ENCODE results near the gene CACNA1C. TPM values are rescaled to one million over a fixed set of nuclear protein-coding genes. Genes with fewer than 3 reads are reported as not detected.
"Not testable (repeated sequence)": the region's sequence is repeated elsewhere in the genome, so short reads cannot be mapped to it uniquely, and the experiment has no call there.

Gene CACNA1C
- total and polyA plus RNA-seq, 4 donors = 14.8 to 22.2 (median 18.3) TPM

DNA sequence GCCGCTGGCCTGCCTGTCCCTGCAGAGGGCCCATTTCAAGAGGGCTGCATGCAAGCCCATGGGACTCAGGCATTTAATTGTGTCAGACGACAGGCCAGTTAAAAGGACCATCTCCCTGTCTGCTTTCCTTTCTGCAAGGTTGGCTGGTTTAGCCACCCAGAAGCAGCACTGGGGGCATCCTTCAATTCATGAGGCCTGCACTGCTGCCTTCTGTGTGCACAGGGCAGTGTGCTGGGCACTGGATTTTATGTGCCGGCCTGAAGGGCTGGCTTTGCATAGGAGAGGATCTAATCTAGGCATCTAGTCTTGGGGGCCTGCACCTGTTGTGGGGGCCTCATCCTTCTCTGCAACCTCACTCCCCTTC, 627.9 kb downstream of the CACNA1C start:
- H3K27me3 ChIP-seq (ENCODE audit: control insufficient read depth, insufficient read depth, low read length) = no peaks in the 10 kb centered on the region
- no peak overlapping the region for H3K4me3 ChIP-seq (ENCODE audit: low read depth, low read length)
- H3K4me1 ChIP-seq (ENCODE audit: control insufficient read depth, insufficient read depth, low read length) = no peaks in the 10 kb centered on the region
- peaks cover 57% of the 10 kb centered on the region for H3K36me3 ChIP-seq (ENCODE audit: control insufficient read depth, insufficient read depth, low read length)
- H3K27ac ChIP-seq (ENCODE audit: low read depth, low read length) = no peak overlapping the region
- DNase-seq (ENCODE audit: low read depth in 4 of 6, low spot score in 6 of 6) = no peak
- H3K9me3 ChIP-seq (ENCODE audit: control insufficient read depth, insufficient read depth, low read length) = no peaks in the 10 kb centered on the region
- 72% methylated on average over 3 of the region's 3 CpGs for WGBS (ENCODE audit: insufficient coverage)

DNA sequence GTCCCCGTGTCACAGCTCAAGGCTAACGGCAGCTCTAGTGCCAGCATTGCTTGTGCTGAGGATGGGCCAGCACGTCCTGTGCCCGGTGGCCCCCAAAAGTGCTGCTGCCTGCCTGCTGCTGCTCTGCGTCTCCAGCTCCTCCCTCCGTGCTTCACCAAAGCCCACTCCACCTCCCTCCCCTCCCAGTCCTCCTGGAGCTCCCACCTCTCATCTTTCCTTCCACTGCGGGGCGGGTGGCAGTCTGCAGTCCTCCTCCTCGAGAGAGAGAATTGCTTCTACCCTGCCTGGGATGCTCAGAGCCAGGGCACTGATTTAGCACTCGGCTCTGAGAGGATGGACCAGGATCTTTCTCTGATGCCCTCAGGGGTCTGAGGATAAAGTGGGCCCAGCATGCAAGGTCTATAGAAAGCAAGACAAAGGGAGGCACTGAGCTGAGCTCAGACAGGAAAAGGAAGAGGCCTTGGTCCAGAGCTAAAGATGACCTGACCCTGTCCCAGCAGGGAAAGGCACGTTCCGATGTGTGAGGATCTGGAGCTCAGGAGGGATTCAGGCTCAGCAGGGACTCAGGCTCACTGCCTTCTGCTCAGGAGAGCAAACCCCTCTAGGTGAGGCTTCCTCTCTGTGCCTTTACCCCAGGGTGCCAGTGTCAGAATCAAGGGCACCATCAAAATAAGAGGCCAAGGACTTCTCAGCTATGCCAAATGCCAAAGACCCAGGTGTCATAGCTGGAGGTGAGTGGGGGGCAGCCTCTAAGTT, 628.8 kb downstream of the CACNA1C start:
- WGBS (ENCODE audit: insufficient coverage) = 60% methylated on average over 10 of the region's 12 CpGs
- Histone ChIP-seq H3K27ac (ENCODE audit: low read depth, low read length) (no peak overlapping the region), H3K4me3 (ENCODE audit: low read depth, low read length) (no peak overlapping the region), H3K4me1 (ENCODE audit: control insufficient read depth, insufficient read depth, low read length) (no peaks in the 10 kb centered on the region), H3K36me3 (ENCODE audit: control insufficient read depth, insufficient read depth, low read length) (peaks cover 63% of the 10 kb centered on the region), H3K9me3 (ENCODE audit: control insufficient read depth, insufficient read depth, low read length) (no peaks in the 10 kb centered on the region), H3K27me3 (ENCODE audit: control insufficient read depth, insufficient read depth, low read length) (no peaks in the 10 kb centered on the region)
- no peak for DNase-seq (ENCODE audit: low read depth in 4 of 6, low spot score in 6 of 6)

DNA sequence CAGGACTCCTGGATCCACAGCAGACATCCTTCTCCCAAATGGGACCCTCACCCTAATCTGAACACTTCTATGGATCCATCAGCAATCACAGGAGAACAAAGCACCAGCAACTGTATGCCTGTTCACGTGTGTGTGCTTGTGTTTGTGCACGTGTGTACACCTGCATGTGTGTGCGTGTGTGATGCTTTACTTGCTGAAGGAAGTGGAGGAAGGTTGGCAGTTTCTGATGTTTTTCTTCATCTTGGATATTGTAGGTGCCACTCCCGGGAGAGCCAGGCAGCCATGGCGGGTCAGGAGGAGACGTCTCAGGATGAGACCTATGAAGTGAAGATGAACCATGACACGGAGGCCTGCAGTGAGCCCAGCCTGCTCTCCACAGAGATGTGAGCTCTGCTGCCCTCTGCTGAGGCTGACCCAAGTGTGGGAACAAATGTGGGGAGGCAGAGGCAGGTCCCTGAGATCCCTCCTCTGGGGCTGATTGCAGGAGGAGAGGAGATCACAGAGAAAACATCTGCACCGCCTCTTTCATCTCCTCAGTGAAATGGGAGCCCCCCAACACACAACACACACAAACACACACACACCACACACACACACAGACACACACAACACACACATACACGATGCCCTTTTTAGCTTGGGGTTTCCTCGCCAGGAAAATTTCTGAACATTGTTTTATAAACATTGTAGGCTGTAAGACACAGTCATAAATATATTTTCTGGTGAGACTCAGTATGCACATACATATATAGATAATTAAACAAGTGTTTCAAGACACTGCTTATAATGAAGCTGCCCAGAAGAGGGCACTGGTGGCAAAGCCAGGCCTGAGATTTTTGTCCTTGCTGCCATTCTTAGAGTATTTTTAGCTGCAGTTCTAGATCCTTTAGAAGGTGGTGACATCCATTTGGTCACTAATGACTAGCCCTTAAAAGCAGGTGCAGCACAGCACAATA, 629.8 kb downstream of the CACNA1C start:
- DNase-seq (ENCODE audit: low read depth in 4 of 6, low spot score in 6 of 6) = peak in 4 of 6 donors; percentile 19 to 86 (median 37)

DNA sequence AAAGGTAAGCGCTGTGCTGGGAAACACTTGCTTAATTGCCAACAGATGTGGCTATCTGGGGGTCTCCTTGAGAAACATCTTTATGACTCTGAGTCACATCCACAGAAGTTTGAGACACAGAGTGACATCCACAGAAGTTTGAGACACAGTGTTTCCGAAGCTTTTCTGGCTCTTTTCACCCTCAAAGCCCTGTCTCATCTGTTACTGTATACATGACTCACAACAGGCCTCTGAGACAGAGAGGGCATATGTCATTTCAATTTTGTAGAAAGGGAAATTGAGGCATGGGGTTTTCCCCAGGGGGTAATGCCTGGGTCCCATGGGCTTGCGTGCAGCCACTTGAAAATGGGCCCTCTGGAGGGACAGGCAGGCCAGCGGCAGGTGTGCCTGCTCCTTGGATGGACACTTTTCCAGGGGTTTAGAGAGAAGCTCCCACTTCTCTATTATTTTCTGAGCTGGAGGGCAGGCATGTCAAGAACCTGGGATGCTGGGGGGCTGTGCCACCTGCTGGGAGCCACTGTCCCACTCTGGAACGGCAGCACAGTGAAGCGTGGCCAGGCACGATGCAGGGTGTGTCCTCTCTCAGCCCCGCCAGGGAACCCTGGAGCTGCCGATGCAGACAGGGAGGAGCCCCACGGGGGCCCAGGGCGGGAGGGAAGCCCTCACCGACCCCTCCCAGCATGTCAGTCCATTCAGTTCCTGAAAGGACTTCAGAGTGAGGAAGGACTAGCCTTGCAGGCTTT, 630.7 kb downstream of the CACNA1C start:
- H3K36me3 ChIP-seq (ENCODE audit: control insufficient read depth, insufficient read depth, low read length) = peaks cover 56% of the 10 kb centered on the region
- no peak for DNase-seq (ENCODE audit: low read depth in 4 of 6, low spot score in 6 of 6)
- no peak overlapping the region for H3K4me3 ChIP-seq (ENCODE audit: low read depth, low read length)
- WGBS (ENCODE audit: insufficient coverage) = 45% methylated on average over 10 of the region's 12 CpGs
- H3K27ac ChIP-seq (ENCODE audit: low read depth, low read length) = no peak overlapping the region
- no peaks in the 10 kb centered on the region for H3K27me3 ChIP-seq (ENCODE audit: control insufficient read depth, insufficient read depth, low read length)
- no peaks in the 10 kb centered on the region for H3K9me3 ChIP-seq (ENCODE audit: control insufficient read depth, insufficient read depth, low read length)
- no peaks in the 10 kb centered on the region for H3K4me1 ChIP-seq (ENCODE audit: control insufficient read depth, insufficient read depth, low read length)

More for the DNA sequence above, 629.8 kb downstream of the CACNA1C start:
- peaks cover 59% of the 10 kb centered on the region for H3K36me3 ChIP-seq (ENCODE audit: control insufficient read depth, insufficient read depth, low read length)
- no peak overlapping the region for H3K4me3 ChIP-seq (ENCODE audit: low read depth, low read length)
- H3K27ac ChIP-seq (ENCODE audit: low read depth, low read length) = no peak overlapping the region
- 67% methylated on average over 6 of the region's 10 CpGs for WGBS (ENCODE audit: insufficient coverage)
- H3K27me3 ChIP-seq (ENCODE audit: control insufficient read depth, insufficient read depth, low read length) = no peaks in the 10 kb centered on the region
- no peaks in the 10 kb centered on the region for H3K4me1 ChIP-seq (ENCODE audit: control insufficient read depth, insufficient read depth, low read length)
- no peaks in the 10 kb centered on the region for H3K9me3 ChIP-seq (ENCODE audit: control insufficient read depth, insufficient read depth, low read length)

DNA sequence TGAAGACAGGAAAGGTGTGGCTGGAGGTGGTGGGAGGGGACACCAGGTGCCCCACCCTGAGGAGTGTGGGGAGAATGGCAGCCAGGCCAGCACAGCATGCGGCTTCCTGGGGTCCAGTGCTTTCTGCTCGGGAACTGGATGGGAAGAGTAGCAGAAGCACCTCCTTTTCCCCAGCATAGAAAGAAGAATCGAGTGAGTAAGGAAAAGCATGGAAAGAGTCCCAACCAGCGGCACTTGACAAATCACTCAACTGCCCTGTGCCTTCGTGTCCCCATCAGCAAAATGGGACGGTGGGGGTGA, 631.2 kb downstream of the CACNA1C start:
- H3K9me3 ChIP-seq (ENCODE audit: control insufficient read depth, insufficient read depth, low read length); H3K4me1 ChIP-seq (ENCODE audit: control insufficient read depth, insufficient read depth, low read length); H3K4me3 ChIP-seq (ENCODE audit: low read depth, low read length); H3K27ac ChIP-seq (ENCODE audit: low read depth, low read length); H3K27me3 ChIP-seq (ENCODE audit: control insufficient read depth, insufficient read depth, low read length); DNase-seq (ENCODE audit: low read depth in 4 of 6, low spot score in 6 of 6): not testable (repeated sequence)
- H3K36me3 ChIP-seq (ENCODE audit: control insufficient read depth, insufficient read depth, low read length) = peaks cover 57% of the 10 kb centered on the region
- WGBS (ENCODE audit: insufficient coverage) = 62% methylated on average over 2 of the region's 6 CpGs

DNA sequence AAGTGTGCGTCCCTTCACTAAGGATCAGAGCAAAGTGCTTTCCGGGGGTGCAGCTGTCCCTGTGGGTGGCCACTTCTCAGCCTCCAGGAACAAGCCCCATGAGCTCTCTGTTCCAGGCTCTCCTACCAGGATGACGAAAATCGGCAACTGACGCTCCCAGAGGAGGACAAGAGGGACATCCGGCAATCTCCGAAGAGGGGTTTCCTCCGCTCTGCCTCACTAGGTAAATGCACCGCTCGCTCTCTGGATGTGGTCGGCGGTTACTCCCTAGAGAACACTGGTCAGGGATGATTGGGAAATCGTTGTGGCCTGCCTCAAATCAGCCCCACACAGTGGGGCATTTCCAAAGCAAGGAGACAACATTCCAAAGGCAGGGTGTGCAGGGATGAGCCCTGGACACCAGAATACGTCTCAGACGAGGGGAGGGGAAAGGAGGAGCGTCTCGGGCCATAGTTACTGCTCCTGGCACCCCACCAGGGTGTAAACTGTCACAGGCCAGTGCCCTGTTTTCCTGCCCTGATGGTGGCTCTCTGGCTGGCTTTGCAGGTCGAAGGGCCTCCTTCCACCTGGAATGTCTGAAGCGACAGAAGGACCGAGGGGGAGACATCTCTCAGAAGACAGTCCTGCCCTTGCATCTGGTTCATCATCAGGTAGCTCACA, 633.0 kb downstream of the CACNA1C start:
- not testable (repeated sequence) for H3K27me3 ChIP-seq (ENCODE audit: control insufficient read depth, insufficient read depth, low read length); H3K4me3 ChIP-seq (ENCODE audit: low read depth, low read length); H3K27ac ChIP-seq (ENCODE audit: low read depth, low read length); DNase-seq (ENCODE audit: low read depth in 4 of 6, low spot score in 6 of 6); H3K9me3 ChIP-seq (ENCODE audit: control insufficient read depth, insufficient read depth, low read length); H3K4me1 ChIP-seq (ENCODE audit: control insufficient read depth, insufficient read depth, low read length)
- 80% methylated on average over 14 of the region's 20 CpGs for WGBS (ENCODE audit: insufficient coverage)
- peaks cover 51% of the 10 kb centered on the region for H3K36me3 ChIP-seq (ENCODE audit: control insufficient read depth, insufficient read depth, low read length)

DNA sequence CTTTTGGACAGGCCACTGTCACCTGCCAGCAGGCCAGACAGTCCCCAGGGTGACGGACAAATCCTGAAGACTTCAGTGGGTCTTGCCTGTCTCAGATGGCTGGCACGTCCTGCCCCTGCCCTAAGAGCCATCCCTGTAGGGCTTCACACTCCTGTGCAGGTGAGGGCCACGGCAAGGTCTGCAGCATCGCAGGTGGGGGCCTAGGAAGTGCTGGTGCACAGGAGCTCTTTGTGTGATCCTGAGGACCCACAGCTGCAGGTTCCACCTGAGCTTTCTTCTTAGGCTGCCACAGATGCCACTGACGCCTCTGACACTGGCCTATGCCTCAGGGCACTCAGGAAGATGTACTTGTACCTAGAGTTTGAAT, 633.5 kb downstream of the CACNA1C start:
- Histone ChIP-seq H3K27me3 (ENCODE audit: control insufficient read depth, insufficient read depth, low read length) (no peaks in the 10 kb centered on the region), H3K9me3 (ENCODE audit: control insufficient read depth, insufficient read depth, low read length) (no peaks in the 10 kb centered on the region), H3K4me1 (ENCODE audit: control insufficient read depth, insufficient read depth, low read length) (peaks cover 8% of the 10 kb centered on the region), H3K4me3 (ENCODE audit: low read depth, low read length) (no peak overlapping the region), H3K36me3 (ENCODE audit: control insufficient read depth, insufficient read depth, low read length) (peaks cover 54% of the 10 kb centered on the region), H3K27ac (ENCODE audit: low read depth, low read length) (no peak overlapping the region)
- 87% methylated on average over 4 of the region's 5 CpGs for WGBS (ENCODE audit: insufficient coverage)
- DNase-seq (ENCODE audit: low read depth in 4 of 6, low spot score in 6 of 6) = no peak

DNA sequence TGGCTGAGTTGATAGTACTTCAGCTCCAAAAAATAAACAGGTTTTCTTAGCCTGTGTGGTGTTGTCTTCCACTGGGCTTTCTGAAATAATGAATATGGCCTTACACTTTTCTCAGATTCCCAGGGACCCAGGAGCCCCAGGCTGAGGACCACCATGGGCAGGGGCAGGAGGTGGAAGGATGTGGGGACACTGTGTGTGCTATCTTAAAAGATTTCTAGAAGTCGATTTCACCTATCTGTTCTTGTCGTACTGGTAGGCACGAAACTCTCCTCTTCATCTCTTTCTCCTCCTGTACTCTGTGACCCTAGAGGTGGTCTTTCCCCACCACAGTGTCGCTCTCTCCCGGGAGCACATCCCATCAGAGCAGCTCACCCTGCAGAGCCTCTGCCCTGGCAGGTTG, 634.3 kb downstream of the CACNA1C start:
- Histone ChIP-seq H3K4me3 (ENCODE audit: low read depth, low read length) (no peak overlapping the region), H3K9me3 (ENCODE audit: control insufficient read depth, insufficient read depth, low read length) (no peaks in the 10 kb centered on the region), H3K36me3 (ENCODE audit: control insufficient read depth, insufficient read depth, low read length) (peaks cover 54% of the 10 kb centered on the region), H3K27ac (ENCODE audit: low read depth, low read length) (no peak overlapping the region), H3K27me3 (ENCODE audit: control insufficient read depth, insufficient read depth, low read length) (peaks cover under 1% of the 10 kb centered on the region), H3K4me1 (ENCODE audit: control insufficient read depth, insufficient read depth, low read length) (peaks cover 11% of the 10 kb centered on the region)
- no peak for DNase-seq (ENCODE audit: low read depth in 4 of 6, low spot score in 6 of 6)
- WGBS (ENCODE audit: insufficient coverage) = 94% methylated on average over 4 of the region's 5 CpGs

DNA sequence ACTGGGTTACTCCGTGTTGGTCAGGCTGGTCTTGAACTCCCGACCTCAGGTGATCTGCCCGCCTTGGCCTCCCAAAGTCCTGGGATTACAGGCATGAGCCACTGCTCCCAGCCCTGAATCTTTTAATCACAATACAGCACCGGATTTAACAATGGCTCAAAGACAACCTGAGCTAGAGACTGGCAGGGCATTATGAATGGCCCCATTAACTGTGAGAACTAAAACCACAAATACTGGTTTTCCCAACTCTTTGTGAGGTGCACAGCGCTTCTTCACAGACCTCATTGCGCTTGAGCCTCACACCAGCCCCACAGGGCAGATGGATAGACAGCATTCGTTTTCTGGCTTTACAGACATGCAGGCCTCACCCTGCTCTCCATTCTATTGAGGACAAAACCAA, 634.9 kb downstream of the CACNA1C start:
- H3K36me3 ChIP-seq (ENCODE audit: control insufficient read depth, insufficient read depth, low read length) = peaks cover 50% of the 10 kb centered on the region
- no peaks in the 10 kb centered on the region for H3K9me3 ChIP-seq (ENCODE audit: control insufficient read depth, insufficient read depth, low read length)
- no peak overlapping the region for H3K4me3 ChIP-seq (ENCODE audit: low read depth, low read length)
- H3K4me1 ChIP-seq (ENCODE audit: control insufficient read depth, insufficient read depth, low read length) = peaks cover 11% of the 10 kb centered on the region
- 62% methylated on average over 7 of the region's 7 CpGs for WGBS (ENCODE audit: insufficient coverage)
- DNase-seq (ENCODE audit: low read depth in 4 of 6, low spot score in 6 of 6) = no peak
- peaks cover 4% of the 10 kb centered on the region for H3K27me3 ChIP-seq (ENCODE audit: control insufficient read depth, insufficient read depth, low read length)
- H3K27ac ChIP-seq (ENCODE audit: low read depth, low read length) = no peak overlapping the region
